ENCODE measurements around the gene EME2. TPM values are rescaled to one million over a fixed set of nuclear protein-coding genes. Genes with fewer than 3 reads are reported as not detected.
"Not testable (repeated sequence)": the region's sequence is repeated elsewhere in the genome, so short reads cannot be mapped to it uniquely, and the experiment has no call there.

EME2 gene
- total RNA-seq, 2 donors from 2014 or later, result 16.7 to 30.6 TPM

GRCh38 chr16:1792836-1793577 lies 20.4 kb downstream of the EME2 start:
- H3K9ac ChIP-seq (ENCODE audit: low read depth in 2 of 2, low read length in 2 of 2), result no peak overlapping the region
- TF ChIP-seq CTCF (IDR thresholded peaks at IDR 0.05), result no peak
- no peaks in the 10 kb centered on the region for H3K36me3 ChIP-seq
- H3K4me1 ChIP-seq, result no peaks in the 10 kb centered on the region
- H3K9me3 ChIP-seq, result no peaks in the 10 kb centered on the region
- DNase-seq, result peak; percentile 16
- no peak overlapping the region for H3K27ac ChIP-seq
- intact Hi-C loops (cut with DNase I), result no loop called here
- H3K27me3 ChIP-seq, result no peaks in the 10 kb centered on the region
- peak overlapping the region; percentile 7 for H3K4me3 ChIP-seq

- Histone ChIP-seq H3K9me3 (no peaks in the 10 kb centered on the region), H3K4me3 (peak within 1 kb of the TSS; percentile 7), H3K36me3 (no peaks in the 10 kb centered on the region), H3K9ac (ENCODE audit: low read depth in 2 of 2, low read length in 2 of 2) (no peak within 1 kb of the TSS), H3K27me3 (no peaks in the 10 kb centered on the region), H3K4me1 (no peaks in the 10 kb centered on the region), H3K27ac (no peak within 1 kb of the TSS)
- intact Hi-C loops (cut with DNase I), result no loop called here
- no peak for TF ChIP-seq CTCF (IDR thresholded peaks at IDR 0.05)
- DNase-seq, result peak; percentile 21
Observed at GRCh38 chr16:1793578-1794220, 21.1 kb downstream of the EME2 start, which contains the start of gene IGFALS. TSS of gene IGFALS (minus strand) at chr16:1793705. CDS start at chr16:1793652, 53 bp downstream.

- Histone ChIP-seq H3K9me3 (no peaks in the 10 kb centered on the region), H3K9ac (ENCODE audit: low read depth in 2 of 2, low read length in 2 of 2) (no peak overlapping the region), H3K36me3 (no peaks in the 10 kb centered on the region), H3K4me1 (no peaks in the 10 kb centered on the region), H3K27ac (no peak overlapping the region), H3K4me3 (no peak overlapping the region), H3K27me3 (no peaks in the 10 kb centered on the region)
- intact Hi-C loops (cut with DNase I), result no loop called here
- peak; percentile 12 for DNase-seq
- TF ChIP-seq CTCF (IDR thresholded peaks at IDR 0.05), result no peak
Observed at GRCh38 chr16:1794221-1794871, 21.7 kb downstream of the EME2 start.

GRCh38 chr16:1794908-1795666 lies 22.5 kb downstream of the EME2 start:
- intact Hi-C loops (cut with DNase I), result no loop called here
- no peaks in the 10 kb centered on the region for H3K9me3 ChIP-seq
- TF ChIP-seq CTCF (IDR thresholded peaks at IDR 0.05), result no peak
- H3K36me3 ChIP-seq, result no peaks in the 10 kb centered on the region
- H3K27me3 ChIP-seq, result no peaks in the 10 kb centered on the region
- H3K9ac ChIP-seq (ENCODE audit: low read depth in 2 of 2, low read length in 2 of 2), result no peak overlapping the region
- DNase-seq, result no peak
- no peak overlapping the region for H3K4me3 ChIP-seq
- H3K27ac ChIP-seq, result no peak overlapping the region
- H3K4me1 ChIP-seq, result no peaks in the 10 kb centered on the region

GRCh38 chr16:1799263-1799662 lies 26.7 kb downstream of the EME2 start:
- intact Hi-C loops (cut with DNase I); H3K9ac ChIP-seq (ENCODE audit: low read depth in 2 of 2, low read length in 2 of 2); H3K4me3 ChIP-seq; H3K27ac ChIP-seq; DNase-seq; H3K4me1 ChIP-seq; H3K9me3 ChIP-seq; H3K27me3 ChIP-seq; H3K36me3 ChIP-seq: not testable (repeated sequence)
